Stimulated activated CD4-positive, alpha-beta T cell treated with anti-CD3 and anti-CD28 coated beads, Interleukin-12 subunit alpha, Interleukin-12 subunit beta, amount 100 ng/mL, for 4 hours (primary cell): Measurements from ENCODE around the gene SPATC1L.
"Not testable (repeated sequence)": the region's sequence is repeated elsewhere in the genome, so short reads cannot be mapped to it uniquely, and the experiment has no call there.

ENCODE experiments used
- DNase-seq: peaks from one replicate; pipeline ENCODE4 v3.0.0-alpha.2; 2020

SPATC1L gene

GRCh38 chr21:46182548-46183336 lies 1.5 kb downstream of the SPATC1L start:
- no peak for DNase-seq

GRCh38 chr21:46181953-46182547 lies 2.2 kb downstream of the SPATC1L start:
- DNase-seq, result no peak

- no peak for DNase-seq
Measured at GRCh38 chr21:46181436-46181835, 2.8 kb downstream of the SPATC1L start.

DNA sequence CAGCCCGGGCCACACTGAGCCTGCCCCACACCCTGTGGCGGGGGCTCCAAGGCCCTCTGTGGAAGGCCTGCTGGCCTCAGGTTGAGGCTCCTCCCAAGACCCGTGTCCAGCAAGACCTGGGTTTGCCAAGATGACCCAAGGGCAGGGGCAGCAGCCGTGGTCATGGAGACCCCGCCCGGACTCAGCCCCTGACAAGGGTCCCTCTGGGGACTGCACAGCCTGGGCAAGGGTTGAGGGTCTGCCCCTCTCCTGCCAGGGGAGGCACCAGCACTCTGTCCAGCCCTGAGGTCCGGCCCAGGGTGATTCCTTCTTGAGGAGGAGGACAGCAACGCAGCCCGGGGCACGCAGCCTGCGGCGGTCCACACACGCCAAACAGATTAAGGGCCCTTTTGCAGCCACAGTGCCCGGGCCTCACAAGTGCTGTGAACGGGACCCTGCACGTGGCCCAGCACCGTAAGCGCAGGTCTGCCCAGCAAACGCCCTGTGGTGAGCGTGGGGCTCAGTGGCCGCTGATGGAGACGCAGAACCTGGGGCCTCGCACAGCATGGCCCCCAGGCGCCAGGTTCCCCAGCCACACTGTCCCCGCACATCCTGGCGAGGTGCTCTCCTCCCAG lies 3.4 kb downstream of the SPATC1L start:
- no peak for DNase-seq

DNA sequence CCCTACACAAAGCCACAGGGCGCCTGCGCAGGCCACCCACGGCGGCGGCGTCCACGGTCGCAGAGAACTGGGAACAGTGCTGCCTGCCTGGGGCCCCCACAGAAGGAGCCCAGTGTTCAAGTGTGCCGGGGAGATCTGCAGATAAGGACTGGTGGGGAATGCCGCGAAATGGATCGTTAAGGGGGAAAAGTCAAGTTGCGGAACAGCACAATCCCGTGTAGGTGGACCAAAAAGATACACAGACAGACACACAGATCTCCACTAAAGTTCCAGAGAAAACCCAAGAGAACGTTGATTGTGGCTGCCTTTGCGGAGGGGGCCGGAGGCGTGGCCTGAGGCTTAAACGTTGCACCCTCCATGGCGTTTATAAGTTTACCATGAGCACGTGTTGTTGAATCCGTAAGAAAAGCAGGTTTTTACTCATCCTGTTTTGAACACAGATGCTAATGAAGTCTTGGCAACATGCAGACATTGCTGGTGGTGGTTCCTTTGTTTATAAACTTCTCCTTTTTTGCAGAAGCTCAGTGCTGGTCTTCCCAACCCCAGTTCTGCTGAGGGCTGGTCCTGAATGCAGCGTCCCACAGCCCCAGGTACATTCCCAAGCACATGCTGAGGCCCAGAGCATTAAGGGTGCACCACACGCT lies 4.1 kb downstream of the SPATC1L start:
- no peak for DNase-seq

DNA sequence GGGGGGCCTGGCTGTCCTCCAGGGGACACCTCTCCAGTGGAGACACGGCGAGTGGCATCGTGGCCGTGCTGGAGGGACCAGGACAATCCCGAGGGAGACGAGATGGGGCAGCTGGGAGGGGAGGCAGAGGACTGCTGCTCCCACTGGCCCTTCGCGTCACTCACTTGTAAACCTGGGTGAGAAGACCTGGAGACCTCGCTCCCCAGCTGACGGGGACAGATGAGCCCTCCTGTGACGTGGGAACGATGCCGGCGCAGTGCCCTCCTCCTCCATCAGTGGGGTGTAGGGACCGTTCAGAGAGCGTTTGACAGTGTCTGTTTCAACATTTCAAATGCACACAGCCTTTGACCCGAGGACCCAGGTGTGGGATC lies 4.6 kb downstream of the SPATC1L start:
- DNase-seq, result no peak

GRCh38 chr21:46178961-46179360 lies 5.3 kb downstream of the SPATC1L start:
- no peak for DNase-seq

DNA sequence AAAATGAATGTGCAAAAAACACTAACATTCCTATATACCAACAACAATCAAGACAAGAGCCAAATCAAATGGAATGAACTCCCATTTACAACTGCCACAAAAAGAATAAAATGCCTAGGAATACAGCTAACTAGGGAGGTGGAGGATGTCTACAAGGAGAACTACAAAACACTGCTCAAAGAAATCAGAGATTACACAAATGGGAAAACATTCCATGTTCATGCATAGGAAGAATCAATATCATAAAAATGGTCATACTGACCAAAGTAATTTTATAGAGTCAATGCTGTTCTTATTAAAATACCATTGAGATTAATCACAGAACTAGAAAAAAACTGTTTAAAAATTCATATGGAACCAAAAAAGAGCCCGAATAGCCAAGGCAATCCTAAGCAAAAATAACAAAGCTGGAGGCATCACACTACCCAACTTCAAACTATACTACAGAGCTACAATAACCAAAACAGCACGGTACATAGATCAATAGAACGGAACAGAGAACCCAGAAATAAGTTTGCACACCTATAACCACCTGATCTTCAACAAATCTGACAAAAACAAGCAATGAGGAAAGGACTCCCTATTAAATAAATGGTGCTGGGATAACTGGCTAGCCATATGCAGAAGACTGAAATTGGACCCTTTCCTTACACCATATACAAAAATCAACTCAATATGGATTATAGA lies 7.7 kb downstream of the SPATC1L start:
- not testable (repeated sequence) for DNase-seq

DNA sequence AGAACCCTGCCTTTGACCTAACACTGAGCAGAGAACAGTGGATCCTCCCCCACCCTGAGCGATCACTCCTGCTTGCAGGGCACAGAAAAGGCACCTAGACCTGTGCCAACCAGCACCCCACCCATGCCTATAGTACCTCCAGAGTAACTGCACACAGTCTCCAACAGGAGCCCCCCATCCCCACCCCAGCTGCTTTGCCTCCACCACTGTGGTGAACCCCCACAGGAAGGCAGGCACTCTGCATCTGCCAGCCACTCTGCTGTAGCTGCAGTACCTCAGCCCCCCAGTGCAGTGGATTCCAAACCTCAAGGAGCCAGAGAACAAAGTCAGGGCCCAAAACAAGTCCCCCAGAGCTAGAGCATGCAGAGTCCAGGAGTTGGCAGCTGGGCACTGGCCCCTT lies 10.7 kb downstream of the SPATC1L start:
- no peak for DNase-seq

GRCh38 chr21:46172863-46173528 lies 11.3 kb downstream of the SPATC1L start:
- DNase-seq, result no peak

DNA sequence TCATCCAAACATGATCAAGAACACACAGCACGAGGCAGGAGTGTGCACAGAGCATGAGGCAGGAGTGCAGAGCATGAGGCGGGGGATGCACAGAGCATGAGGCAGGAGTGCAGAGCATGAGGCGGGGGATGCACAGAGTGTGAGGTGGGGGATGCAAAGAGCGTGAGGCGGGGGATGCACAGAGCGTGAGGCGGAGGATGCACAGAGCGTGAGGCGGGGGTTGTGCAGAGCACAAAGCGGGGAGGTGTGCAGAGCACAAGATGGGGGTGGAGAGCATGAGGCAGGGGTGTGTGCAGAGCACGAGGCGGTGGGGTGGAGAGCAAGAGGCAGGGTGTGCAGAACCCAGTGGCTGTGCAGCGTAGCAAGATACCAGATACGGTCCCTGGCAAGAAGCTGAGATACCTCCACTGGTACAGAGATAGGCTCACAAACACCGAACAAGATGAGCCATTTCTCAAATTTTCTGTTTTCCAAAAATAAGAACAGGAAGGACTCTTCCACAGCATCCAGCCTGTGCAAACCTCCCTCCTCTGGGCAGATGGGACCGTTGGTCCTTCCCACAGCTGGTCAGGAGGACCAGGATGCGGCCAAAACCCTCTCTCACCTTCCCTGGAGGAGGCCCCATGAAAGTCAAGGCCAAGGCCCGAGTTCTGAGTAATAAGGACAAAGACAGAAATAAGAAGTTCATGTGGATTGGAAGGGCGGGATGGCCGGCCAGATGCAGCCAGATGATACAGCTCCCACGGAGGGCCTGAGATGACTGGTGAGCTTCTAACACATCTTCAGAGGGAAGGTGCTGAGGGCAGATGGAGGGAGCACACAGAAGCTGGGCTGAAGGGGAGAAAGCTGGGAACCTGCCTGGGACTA lies 12.0 kb downstream of the SPATC1L start:
- no peak for DNase-seq

- no peak for DNase-seq
Measured at GRCh38 chr21:46171585-46171984, 12.7 kb downstream of the SPATC1L start.

- DNase-seq, result not testable (repeated sequence)
Measured at GRCh38 chr21:46170436-46171193, 13.6 kb downstream of the SPATC1L start.

DNA sequence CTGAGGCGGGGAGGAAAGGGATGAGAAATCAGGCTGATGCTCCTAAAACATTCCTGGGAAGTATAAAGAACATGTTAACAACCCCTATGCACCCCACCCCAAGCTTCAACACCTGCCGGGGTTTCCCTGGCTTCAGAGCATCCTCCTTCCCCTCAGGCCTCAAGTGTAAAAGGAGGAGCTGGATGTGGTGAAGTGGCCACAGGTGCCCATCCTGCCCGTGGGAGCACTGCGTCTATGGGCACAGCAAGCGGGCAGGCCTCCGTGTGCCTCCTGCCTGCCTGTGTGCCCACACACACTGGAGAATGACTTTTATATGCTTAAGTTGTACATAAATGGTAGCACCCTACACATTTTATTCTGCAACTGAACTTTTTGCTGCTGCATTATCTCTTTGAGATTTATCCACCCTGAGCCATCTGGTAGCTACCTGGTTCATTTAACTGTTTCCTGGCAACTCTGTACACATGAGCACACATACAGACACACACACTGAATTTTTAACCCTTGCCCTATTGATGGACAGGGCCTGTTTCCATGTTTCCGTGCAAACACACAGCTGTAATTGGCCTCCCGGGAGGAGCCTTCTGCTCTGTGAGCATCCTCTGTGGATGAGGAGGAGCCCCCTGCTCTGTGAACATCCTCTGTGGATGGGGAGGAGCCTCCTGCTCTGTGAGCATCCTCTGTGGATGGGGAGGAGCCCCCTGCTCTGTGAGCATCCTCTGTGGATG lies 15.4 kb downstream of the SPATC1L start:
- DNase-seq, result no peak

DNA sequence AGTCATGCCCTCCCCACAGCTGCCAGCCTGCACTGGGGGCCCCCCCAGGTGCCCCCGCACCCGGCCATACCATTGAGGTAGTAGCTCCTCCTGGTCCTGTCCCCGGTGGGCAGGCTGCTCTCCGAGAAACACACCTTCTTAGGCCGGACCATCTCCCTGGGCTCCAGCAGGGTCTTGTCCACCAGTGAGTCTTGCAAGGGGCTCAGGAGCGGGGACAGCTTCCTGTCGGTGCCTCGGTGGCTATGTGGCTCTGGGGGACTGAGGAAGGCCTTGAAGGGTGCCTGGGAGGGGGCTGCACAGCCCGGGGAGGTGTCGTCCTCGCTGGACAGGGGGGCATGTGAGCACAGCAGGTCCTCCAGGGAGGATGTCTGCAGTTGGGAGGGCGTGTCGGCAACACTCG lies 16.0 kb downstream of the SPATC1L start:
- no peak for DNase-seq

GRCh38 chr21:46165098-46165497 lies 19.2 kb downstream of the SPATC1L start:
- DNase-seq, result no peak

DNA sequence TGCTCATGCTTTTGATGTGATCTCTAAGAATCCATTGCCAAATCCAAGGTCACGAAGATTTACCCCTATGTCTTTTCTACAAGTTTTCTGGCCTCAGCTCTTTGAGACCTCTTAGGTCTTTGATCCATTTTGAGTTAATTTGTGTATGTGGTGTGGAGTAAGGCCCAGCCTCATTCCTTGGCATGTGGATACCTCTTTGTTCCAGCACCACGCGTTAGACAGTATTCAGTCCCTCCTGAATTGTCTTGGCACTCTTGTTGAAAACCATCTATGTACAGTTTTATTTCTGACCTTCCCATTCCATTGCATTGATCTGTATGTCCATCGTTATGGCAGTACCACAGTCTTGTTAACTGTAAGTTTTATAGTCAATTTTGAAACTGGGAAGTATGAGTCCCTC lies 20.9 kb downstream of the SPATC1L start:
- DNase-seq, result no peak

DNA sequence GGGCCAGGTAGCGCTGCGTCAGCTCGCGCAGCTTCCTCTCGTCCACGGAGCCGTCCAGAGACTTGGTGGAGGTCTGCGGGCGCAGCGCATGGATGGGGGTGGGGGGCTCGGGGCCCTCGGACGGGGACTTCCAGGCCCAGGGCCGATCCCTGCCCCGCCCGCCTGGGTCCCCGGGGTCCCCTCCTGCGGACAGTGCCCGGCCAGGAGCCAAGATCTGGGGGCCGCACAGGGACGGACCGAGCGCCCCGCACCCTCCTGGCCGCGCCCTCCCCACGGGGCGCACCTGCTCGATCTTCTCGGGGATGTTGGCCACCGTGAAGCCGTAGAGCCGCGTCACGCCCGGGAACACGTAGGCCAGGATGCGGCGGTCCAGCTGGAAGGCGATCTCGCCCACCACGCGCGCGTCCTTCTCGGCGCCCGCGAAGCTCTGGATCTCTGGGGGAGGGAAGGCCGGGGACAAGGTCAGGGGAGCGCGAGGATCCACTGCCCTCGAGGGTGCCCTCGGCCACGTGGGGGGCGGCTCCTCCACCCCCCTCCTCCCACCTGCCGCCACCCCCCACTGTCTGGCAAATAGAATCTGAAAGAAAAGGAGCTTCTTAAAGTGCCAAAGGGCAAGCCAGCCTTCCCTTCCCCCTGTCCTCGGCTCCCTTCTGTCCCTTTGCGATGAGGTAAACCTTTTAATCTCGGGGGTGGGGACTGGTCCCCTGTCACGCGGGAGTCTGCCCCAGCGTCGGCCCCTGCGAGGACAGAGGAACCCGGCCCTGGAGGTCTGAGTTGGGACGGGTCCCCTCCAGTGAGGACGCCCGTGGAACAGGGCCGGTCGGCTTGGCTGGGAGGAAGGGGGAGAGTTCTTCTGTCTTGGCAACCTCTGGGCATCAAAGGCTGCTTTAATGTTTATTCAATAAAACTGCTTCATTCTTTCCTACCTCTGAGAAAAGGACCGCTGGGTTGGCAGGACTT lies 22.3 kb downstream of the SPATC1L start:
- no peak for DNase-seq
